ENCODE data around the gene SH2B3.

The SH2B3 gene

GRCh38 chr12:111427417-111428074 lies 21.8 kb downstream of the SH2B3 start:
- no peak for DNase-seq (ENCODE audit: low read depth, low spot score)

GRCh38 chr12:111428081-111428727 lies 22.5 kb downstream of the SH2B3 start:
- DNase-seq (ENCODE audit: low read depth, low spot score): no peak

- no peak for DNase-seq (ENCODE audit: low read depth, low spot score)
These were observed 23.0 kb downstream of the SH2B3 start for GRCh38 chr12:111428728-111429175.

- no peak for DNase-seq (ENCODE audit: low read depth, low spot score)
These were observed 24.2 kb downstream of the SH2B3 start for GRCh38 chr12:111429828-111430432.

GRCh38 chr12:111430433-111431353 lies 25.0 kb downstream of the SH2B3 start:
- no peak for DNase-seq (ENCODE audit: low read depth, low spot score)

GRCh38 chr12:111431772-111432171 lies 26.0 kb downstream of the SH2B3 start:
- DNase-seq (ENCODE audit: low read depth, low spot score): no peak

- DNase-seq (ENCODE audit: low read depth, low spot score): no peak
These were observed 28.3 kb downstream of the SH2B3 start for GRCh38 chr12:111434049-111434448.

GRCh38 chr12:111434680-111435338 lies 29.1 kb downstream of the SH2B3 start:
- DNase-seq (ENCODE audit: low read depth, low spot score): no peak

GRCh38 chr12:111435661-111436201 lies 30.0 kb downstream of the SH2B3 start:
- no peak for DNase-seq (ENCODE audit: low read depth, low spot score)

- DNase-seq (ENCODE audit: low read depth, low spot score): no peak
These were observed 30.5 kb downstream of the SH2B3 start for GRCh38 chr12:111436266-111436665.

GRCh38 chr12:111436811-111437210 lies 31.1 kb downstream of the SH2B3 start:
- DNase-seq (ENCODE audit: low read depth, low spot score): no peak

GRCh38 chr12:111437816-111438454 lies 32.2 kb downstream of the SH2B3 start:
- no peak for DNase-seq (ENCODE audit: low read depth, low spot score)

GRCh38 chr12:111438481-111438880 lies 32.8 kb downstream of the SH2B3 start:
- no peak for DNase-seq (ENCODE audit: low read depth, low spot score)

GRCh38 chr12:111439657-111440151 lies 34.0 kb downstream of the SH2B3 start:
- DNase-seq (ENCODE audit: low read depth, low spot score): no peak

- DNase-seq (ENCODE audit: low read depth, low spot score): no peak
These were observed 34.4 kb downstream of the SH2B3 start for GRCh38 chr12:111440152-111440551.

- no peak for DNase-seq (ENCODE audit: low read depth, low spot score)
These were observed 34.9 kb downstream of the SH2B3 start for GRCh38 chr12:111440631-111441030.

GRCh38 chr12:111441107-111441928 lies 35.6 kb downstream of the SH2B3 start:
- no peak for DNase-seq (ENCODE audit: low read depth, low spot score)

- DNase-seq (ENCODE audit: low read depth, low spot score): no peak
These were observed 36.8 kb downstream of the SH2B3 start for GRCh38 chr12:111442301-111443045.

- no peak for DNase-seq (ENCODE audit: low read depth, low spot score)
These were observed 37.4 kb downstream of the SH2B3 start for GRCh38 chr12:111443086-111443485.

Measured in smooth muscle cell of the brain vasculature (primary cell).